GM12878 (cell line): ENCODE results near the gene CFAP97D2. TPM values are rescaled to one million over a fixed set of nuclear protein-coding genes. Genes with fewer than 3 reads are reported as not detected.

ENCODE experiments used
- BCL11A ChIP-seq: IDR thresholded peaks from 2 replicates; pipeline ENCODE4 v1.6.1; 2011; ENCODE audit warnings: low read depth, low read length
- IRF4 ChIP-seq: IDR thresholded peaks from 2 replicates; pipeline ENCODE4 v1.6.1; 2011; ENCODE audit warnings: low read depth, low read length
- MYB ChIP-seq: fragments of 150-350 bp; IDR thresholded peaks from 2 replicates; pipeline ENCODE4 v1.6.1; 2014; ENCODE audit warnings: mild to moderate bottlenecking, low read depth, low read length, borderline replicate concordance
- SIX5 ChIP-seq: IDR thresholded peaks from 2 replicates; pipeline ENCODE4 v1.6.1; 2011; ENCODE audit warnings: mild to moderate bottlenecking, low read depth, low read length, moderate library complexity; ENCODE audit not compliant: severe bottlenecking
- ZBED1 ChIP-seq: IDR thresholded peaks from 2 replicates; pipeline ENCODE4 v1.6.1; 2016; ENCODE audit warnings: borderline replicate concordance
- ZNF384 ChIP-seq: IDR thresholded peaks from 2 replicates; pipeline ENCODE4 v1.6.1; 2012; ENCODE audit warnings: low read depth, mild to moderate bottlenecking, low read length, improper control_type of control experiment, borderline replicate concordance
- polyA plus RNA-seq, 11 experiments: library from polyadenylated mRNA; depleted of rRNA in 4 of 11; unstranded in 6 of 11; stranded (reverse) in 5 of 11; fragments of >200 nt; fragmentation: Nextera tagmentation in 4 of 11; fragmentation: Illumina TruSeq in 1 of 11; extraction: Ambion mirVana in 4 of 11; extraction: Trizol in 1 of 11; gene quantifications; 1 replicate in 1 of 11; 2 replicates in 10 of 11; pipeline versions ENCODE4 v1.2.1 to v1.2.3, GENCODE V29; 2011 to 2016; ENCODE audit warnings: inconsistent platforms in 2 of 11, missing spikeins in 2 of 11, low read depth in 1 of 11
- total RNA-seq, 4 experiments: library from RNA; depleted of rRNA in 3 of 4; stranded (reverse); fragments of >200 nt in 3 of 4; fragmentation: Illumina TruSeq in 1 of 4; extraction: Trizol in 1 of 4; gene quantifications; 2 replicates each; pipeline versions ENCODE4 v1.2.1 to v1.2.3, GENCODE V29; 2013 to 2021
- TF ChIP-seq, protein P1 (sequence below): IDR thresholded peaks from 2 replicates; pipeline ENCODE4 v1.6.1; 2012; ENCODE audit warnings: mild to moderate bottlenecking, low read depth, low read length
- TF ChIP-seq, protein P2 (sequence below): fragments of 450-650 bp; IDR thresholded peaks from 2 replicates; pipeline ENCODE4 v1.6.1; 2018; ENCODE audit warnings: mild to moderate bottlenecking, low read depth, moderate library complexity; ENCODE audit not compliant: partially characterized antibody

CFAP97D2 gene
- total and polyA plus RNA-seq, 10 of the 15 experiments (the other 5 are each of a cell fraction or from before 2014, with no cell fraction given): not detected

GRCh38 chr13:114268344-114269280, 89.6 kb downstream of the CFAP97D2 start (continued):
- no peak for TF ChIP-seq SIX5
- TF ChIP-seq MYB: no peak
- no peak for TF ChIP-seq IRF4
- TF ChIP-seq, protein P1, sequence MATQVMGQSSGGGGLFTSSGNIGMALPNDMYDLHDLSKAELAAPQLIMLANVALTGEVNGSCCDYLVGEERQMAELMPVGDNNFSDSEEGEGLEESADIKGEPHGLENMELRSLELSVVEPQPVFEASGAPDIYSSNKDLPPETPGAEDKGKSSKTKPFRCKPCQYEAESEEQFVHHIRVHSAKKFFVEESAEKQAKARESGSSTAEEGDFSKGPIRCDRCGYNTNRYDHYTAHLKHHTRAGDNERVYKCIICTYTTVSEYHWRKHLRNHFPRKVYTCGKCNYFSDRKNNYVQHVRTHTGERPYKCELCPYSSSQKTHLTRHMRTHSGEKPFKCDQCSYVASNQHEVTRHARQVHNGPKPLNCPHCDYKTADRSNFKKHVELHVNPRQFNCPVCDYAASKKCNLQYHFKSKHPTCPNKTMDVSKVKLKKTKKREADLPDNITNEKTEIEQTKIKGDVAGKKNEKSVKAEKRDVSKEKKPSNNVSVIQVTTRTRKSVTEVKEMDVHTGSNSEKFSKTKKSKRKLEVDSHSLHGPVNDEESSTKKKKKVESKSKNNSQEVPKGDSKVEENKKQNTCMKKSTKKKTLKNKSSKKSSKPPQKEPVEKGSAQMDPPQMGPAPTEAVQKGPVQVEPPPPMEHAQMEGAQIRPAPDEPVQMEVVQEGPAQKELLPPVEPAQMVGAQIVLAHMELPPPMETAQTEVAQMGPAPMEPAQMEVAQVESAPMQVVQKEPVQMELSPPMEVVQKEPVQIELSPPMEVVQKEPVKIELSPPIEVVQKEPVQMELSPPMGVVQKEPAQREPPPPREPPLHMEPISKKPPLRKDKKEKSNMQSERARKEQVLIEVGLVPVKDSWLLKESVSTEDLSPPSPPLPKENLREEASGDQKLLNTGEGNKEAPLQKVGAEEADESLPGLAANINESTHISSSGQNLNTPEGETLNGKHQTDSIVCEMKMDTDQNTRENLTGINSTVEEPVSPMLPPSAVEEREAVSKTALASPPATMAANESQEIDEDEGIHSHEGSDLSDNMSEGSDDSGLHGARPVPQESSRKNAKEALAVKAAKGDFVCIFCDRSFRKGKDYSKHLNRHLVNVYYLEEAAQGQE: no peak
- no peak for TF ChIP-seq BCL11A
- TF ChIP-seq, protein P2, sequence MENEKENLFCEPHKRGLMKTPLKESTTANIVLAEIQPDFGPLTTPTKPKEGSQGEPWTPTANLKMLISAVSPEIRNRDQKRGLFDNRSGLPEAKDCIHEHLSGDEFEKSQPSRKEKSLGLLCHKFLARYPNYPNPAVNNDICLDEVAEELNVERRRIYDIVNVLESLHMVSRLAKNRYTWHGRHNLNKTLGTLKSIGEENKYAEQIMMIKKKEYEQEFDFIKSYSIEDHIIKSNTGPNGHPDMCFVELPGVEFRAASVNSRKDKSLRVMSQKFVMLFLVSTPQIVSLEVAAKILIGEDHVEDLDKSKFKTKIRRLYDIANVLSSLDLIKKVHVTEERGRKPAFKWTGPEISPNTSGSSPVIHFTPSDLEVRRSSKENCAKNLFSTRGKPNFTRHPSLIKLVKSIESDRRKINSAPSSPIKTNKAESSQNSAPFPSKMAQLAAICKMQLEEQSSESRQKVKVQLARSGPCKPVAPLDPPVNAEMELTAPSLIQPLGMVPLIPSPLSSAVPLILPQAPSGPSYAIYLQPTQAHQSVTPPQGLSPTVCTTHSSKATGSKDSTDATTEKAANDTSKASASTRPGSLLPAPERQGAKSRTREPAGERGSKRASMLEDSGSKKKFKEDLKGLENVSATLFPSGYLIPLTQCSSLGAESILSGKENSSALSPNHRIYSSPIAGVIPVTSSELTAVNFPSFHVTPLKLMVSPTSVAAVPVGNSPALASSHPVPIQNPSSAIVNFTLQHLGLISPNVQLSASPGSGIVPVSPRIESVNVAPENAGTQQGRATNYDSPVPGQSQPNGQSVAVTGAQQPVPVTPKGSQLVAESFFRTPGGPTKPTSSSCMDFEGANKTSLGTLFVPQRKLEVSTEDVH: no peak
- TF ChIP-seq ZNF384: no peak
- TF ChIP-seq ZBED1: no peak
